ENCODE results near the gene TMEM187.

The TMEM187 gene

DNA sequence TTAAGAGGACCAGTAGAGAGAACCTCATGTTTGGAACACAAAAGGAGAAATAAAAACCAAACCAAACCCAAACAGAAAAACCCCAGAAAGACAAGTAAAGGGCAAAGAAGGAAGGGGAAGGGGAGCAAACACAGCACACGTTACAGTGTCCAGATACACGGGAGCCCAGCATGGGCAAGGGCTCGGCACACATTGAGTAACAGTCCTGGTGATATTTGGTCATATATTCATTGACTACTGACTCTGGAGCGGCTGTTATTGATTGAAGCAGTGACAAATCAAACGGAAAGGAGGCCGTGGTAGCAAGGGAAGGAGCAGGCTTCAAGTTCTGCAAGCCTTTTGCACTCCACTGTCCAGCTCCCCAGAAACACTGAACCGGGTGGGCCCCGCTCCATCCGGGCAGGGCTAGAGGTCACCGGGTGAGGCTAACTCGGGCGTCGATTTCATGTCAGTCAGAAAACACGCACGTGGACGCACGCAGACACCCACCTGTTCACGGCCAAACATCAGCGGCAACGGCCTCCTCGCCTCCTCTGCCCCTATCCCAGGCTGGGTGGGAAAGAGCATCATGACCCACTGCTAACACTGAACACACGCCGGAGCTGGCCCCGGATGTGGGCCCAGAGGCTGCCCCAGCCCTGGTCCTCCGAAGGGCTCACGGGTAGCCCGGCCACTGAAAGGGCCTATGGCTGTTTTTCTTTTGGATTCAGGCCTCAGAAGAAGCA, 50.9 kb downstream of the TMEM187 start:
- DNase-seq, result no peak

DNA sequence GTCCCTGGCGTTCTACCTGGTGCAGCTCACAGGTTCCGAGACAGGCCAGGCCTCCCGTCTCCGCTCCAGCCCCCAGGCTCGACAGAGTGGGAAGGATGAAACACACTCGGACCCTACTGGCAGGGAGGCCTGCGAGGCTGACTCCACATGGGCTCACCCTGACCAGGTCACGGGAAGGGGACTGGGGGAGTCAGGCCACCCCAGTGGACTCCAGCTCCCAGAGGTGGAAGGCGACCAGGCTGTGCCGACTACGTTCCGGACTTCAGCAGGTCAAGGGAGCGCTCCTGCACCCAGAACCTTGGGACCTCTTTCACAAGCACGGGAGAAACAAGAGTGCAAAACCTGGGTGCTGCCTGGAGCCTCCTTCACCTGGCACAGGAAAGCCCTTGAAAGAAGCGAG, 51.7 kb downstream of the TMEM187 start:
- DNase-seq, result no peak

DNA sequence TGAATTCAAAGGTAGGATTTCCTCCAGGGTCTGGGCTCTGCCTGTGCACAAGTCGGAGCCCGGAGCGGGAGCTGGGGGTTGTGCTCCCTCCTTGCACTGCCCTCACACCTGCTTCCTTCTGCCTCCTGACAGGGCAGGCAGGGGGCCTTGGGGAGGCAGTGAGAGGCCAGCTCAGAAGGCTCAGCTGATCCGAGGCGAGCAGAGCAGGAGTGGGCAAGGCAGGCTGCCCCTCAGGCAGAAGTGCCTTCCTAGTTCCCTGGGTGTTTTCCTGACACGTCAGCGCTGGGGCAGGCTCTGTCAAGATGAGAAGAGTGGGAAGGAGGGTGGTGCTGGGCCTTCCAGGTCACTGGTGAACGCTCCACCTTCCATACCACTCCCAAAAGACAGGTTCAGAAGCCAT, 52.7 kb downstream of the TMEM187 start:
- DNase-seq, result no peak

DNA sequence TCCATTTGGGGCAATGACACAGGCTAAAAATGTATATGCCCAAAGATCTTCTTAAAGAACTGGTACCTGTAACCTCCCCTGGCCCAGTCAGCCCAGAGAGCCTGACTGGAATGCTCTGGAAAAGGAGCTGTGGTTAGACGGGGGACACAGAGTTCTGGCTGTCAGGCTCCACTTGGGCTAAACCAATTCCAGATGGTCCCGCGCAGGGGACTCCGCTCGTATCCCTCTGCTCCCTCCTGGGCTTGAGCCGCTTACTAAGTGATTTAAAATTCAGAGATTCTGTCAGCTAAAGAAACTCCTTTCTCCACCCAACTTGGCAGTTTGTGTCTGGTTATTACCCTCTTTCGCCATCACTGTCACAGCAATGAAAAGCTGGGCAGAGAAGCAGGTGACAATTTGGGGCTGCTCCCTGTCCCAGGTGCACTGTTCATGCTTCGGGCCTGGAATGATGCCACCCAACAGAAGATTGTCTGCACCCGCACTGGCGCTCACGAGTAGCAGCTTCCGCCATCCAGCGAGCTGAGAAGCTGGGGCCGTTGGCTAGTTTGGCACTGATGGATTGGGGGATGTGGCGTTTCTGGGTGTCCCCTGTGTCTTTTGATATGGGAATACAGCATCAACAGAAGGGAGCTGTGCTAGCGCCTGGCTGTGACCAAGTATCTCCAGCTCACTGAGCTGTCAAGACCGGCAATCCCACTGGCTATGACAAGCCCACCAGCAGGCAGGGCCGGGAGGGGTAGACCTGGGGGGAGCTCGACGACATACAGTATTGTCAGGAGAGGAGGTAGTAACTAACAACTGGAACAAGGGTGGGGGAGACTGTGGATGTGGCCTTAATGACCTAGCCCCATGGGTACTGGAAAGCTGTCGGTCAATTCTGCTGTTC, 53.8 kb downstream of the TMEM187 start:
- no peak for DNase-seq

DNA sequence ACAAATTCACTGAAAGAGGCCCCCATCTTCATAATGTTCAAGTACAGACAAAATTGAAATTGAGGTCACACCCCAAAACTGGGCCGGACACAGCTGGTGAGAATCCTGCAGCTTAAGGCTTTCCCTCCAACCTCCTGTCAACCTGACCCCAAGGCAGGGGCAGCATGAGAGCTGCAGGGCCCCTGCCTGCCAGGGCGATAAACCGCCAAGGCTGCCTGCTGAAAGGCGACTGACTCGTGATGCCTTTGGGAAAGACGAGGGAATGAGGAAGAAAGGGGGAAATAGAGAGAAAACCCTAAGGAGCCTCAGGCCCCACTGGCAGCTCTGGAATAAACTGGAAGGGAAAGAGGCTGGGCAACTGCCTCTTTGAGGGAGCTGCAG, 54.5 kb downstream of the TMEM187 start:
- no peak for DNase-seq

DNA sequence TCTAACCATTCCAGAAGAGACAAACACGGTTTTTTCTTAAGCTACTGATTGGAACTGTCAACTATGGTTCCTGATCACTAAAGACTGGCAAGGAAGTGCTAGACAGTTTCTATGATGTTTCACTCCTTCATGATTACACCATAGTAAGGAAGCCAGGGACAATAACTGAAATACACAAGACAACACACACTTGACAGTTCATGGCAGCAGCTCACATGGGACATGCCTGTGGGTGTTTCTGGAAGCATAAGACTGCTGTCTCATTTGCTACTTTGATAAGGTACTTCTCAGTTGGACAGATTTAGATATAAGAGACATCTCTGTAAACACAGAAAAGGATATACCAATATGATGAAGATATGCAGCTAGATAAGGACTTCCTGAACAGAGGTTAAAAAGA, 55.4 kb downstream of the TMEM187 start:
- DNase-seq, result no peak

DNA sequence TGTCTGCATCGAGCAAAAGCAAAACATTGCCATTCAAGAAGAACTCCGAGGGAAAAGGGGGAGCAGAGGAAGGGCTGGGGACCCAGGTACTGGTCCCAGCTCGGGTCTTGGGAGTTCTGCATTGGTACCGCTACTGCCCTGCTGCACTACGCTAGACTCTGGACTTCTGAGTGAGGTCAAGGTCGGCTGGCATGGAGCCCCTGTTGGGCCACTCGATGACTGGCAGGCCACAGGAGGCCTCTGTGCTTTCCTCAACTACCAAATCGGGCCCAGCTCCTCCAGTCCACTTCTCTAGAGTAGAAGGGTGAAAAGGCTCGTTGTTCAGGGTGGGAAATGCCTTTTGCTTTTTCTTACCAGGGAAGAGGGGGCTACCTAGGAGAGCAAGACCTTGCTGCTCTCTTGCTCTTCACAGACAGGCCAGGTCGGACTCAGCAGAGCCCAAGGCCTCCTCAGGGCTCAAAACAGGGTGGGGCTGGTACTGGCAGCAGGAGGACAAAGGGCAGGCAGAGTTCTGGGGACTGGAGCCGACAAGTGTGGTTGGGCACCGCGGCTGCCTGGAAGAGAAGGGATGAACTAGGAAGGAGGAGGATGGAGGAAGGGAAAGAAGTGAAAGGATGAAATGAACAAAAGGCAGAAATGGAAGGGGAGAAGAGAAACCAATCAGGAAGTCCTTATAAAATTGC, 56.1 kb downstream of the TMEM187 start:
- no peak for DNase-seq

DNA sequence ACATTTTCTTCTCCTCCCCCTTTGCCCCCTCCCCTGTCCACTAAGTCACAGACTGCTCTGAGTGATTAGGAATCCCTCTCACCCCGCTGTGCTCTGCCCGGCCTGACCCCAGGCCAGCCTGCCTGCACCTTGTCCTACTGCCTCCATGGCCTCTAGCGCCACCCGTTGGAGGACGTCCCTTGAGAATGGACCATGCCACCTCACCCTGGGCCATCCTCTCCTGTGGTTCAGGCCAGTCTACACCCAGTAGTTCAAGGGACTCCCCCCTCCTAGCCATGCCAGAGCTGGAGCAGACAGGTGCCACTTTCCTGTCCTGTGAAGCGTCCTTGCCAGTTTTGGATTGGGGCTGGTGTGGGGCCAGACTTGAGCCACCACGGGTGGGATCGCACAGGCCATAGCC, 56.9 kb downstream of the TMEM187 start:
- DNase-seq, result no peak

GRCh38 chrX:154030266-154030665, 57.7 kb downstream of the TMEM187 start:
- no peak for DNase-seq

DNA sequence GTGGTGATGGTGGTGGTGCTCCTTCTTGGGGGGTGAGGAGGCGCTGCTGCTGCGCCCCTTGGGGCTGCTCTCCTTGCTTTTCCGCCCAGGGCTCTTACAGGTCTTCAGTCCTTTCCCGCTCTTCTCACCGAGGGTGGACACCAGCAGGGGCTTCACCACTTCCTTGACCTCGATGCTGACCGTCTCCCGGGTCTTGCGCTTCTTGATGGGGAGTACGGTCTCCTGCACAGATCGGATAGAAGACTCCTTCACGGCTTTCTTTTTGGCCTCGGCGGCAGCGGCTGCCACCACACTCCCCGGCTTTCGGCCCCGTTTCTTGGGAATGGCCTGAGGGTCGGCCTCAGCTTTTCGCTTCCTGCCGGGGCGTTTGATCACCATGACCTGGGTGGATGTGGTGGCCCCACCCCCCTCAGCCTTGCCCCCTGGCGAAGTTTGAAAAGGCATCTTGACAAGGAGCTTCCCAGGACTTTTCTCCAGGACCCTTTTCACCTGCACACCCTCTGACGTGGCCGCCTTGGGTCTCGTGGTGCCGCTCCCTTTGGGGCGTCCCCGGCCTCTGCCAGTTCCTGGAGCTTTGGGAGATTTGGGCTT, 58.3 kb downstream of the TMEM187 start:
- no peak for DNase-seq

- DNase-seq, result no peak
Observed at GRCh38 chrX:154032160-154032559, 59.6 kb downstream of the TMEM187 start.

GRCh38 chrX:154032653-154033052, 60.1 kb downstream of the TMEM187 start:
- no peak for DNase-seq
